Measurements from ENCODE around the gene SLCO1C1.
"Not testable (repeated sequence)": the region's sequence is repeated elsewhere in the genome, so short reads cannot be mapped to it uniquely, and the experiment has no call there.

SLCO1C1 gene, protein sequence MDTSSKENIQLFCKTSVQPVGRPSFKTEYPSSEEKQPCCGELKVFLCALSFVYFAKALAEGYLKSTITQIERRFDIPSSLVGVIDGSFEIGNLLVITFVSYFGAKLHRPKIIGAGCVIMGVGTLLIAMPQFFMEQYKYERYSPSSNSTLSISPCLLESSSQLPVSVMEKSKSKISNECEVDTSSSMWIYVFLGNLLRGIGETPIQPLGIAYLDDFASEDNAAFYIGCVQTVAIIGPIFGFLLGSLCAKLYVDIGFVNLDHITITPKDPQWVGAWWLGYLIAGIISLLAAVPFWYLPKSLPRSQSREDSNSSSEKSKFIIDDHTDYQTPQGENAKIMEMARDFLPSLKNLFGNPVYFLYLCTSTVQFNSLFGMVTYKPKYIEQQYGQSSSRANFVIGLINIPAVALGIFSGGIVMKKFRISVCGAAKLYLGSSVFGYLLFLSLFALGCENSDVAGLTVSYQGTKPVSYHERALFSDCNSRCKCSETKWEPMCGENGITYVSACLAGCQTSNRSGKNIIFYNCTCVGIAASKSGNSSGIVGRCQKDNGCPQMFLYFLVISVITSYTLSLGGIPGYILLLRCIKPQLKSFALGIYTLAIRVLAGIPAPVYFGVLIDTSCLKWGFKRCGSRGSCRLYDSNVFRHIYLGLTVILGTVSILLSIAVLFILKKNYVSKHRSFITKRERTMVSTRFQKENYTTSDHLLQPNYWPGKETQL

DNA sequence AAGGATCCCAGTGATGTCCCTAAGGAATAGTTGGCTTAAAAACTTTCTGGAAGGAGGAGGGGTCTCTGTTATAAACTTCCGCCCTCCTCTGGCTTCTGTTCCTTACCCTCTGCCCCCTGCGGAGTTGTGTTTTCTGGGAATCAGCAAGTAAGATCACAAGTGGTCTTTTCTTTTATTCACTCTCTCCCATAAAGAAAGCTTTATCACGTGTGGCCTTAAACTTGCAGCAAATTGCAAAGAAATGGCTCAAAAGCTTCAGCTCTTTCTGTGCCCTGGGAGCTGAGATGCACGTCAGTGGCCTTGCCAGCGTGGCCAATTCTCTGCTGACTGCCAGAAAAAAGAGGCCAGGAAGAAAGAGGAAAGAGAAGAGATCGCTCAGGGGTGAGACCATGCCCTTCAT is at the start of gene SLCO1C1:
Gene SLCO1C1 (plus strand): TSS at position 101 of the 400 bp plus-strand sequence. CDS start 4,245 bp downstream, outside the sequence.
- FAIRE-seq, result no peak
- no peak for DNase-seq (ENCODE audit: low spot score)

DNA sequence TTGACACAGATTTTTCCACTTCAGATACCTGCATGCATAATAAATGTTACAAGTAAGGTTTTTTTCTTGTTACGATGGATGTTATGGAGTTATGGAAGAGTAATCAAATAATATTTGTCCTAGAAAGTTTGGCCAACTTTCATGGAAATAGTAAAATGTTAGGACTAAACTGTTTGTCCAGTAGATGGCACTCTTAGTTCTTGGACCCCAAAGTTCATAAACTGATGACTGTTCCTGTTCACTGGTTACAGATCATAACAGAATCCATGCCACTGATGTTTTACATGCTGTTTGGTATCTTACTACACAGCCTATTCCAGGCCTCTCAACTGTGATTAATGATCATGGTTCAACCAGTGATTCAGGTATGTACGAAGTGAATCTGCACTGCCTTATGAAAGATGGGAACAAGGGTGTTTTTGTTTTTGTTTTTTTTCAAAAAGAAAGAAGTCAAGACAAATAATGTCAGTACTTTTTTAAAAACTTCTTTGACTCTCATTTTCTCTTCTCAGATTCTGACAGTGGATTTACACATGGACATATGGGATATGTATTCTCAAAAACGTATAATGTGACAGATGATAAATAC is 48.8 kb upstream of the SLCO1C1 start:
- FAIRE-seq (no peak), DNase-seq (ENCODE audit: low spot score) (peak; percentile 20)

DNA sequence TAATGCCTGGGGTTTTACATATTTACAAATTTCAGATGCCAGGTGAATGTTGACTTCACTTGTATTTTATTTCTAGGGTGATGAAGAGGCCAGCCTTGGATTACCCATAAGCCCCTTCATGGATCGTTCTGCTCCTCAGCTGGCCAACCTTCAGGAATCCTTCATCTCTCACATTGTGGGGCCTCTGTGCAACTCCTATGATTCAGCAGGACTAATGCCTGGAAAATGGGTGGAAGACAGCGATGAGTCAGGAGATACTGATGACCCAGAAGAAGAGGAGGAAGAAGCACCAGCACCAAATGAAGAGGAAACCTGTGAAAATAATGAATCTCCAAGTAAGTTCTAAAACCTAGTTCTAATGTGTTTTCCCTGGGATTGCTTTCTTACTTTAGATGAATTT is 41.3 kb upstream of the SLCO1C1 start:
- FAIRE-seq, result no peak
- no peak for DNase-seq (ENCODE audit: low spot score)

DNA sequence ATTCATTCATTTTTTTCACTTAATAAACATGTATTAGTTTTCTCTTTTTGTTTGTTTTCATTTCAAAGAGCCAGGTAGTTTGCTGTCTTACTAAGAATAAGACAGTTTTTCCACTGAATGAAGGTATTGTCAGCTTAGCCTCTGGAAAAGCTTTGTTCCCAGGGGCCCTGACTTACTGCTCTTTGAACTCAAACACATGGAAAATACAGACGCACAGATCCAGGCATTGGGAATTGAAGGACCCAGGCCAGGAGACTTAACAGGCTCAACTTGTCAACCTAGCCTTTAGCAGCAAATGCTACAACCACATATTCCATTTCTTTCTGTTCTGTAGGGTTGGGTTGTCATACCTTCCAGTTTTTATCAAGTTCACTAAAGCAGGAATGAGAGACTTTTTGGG is 38.5 kb upstream of the SLCO1C1 start:
- FAIRE-seq (no peak), DNase-seq (ENCODE audit: low spot score) (no peak)

DNA sequence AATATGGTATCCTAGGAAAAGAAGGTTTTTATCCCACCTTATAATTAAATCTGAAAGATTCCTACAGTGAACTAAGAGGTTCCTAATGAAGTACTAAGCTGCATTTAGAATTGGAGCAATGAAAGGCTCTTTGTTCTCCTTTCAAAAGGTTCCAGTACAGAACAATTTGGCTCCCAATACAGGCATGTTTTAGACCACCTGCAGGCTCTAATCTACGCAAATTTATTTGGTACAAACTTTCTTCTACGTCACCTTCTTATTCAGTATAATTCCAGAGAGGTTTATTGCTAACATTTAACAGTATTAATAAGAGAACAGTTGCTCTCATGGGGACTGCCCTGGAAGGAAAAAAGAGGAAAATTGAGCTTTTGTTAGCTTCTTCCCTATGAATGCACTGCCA is 37.6 kb upstream of the SLCO1C1 start:
- no peak for DNase-seq (ENCODE audit: low spot score)
- no peak for FAIRE-seq

DNA sequence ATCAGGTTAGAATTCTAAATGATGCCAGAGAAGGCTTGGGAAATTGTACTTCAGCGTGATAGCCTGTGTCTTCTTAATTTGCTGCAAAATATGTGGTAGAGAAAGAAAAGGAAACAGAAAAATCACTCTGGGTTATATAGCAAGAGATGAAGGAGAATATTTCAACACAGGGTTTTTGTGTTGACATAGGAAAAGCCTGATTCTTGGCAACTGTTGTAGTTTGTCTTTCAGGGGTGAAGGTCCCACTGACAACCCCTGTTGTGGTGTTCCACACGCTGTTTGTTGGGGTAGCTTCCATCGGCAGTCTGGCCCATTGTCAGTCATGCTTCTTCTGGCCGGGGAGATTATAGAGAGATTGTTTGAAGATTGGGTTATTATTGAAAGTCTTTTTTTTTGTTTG is 13.8 kb upstream of the SLCO1C1 start:
- FAIRE-seq (no peak), DNase-seq (ENCODE audit: low spot score) (no peak)

DNA sequence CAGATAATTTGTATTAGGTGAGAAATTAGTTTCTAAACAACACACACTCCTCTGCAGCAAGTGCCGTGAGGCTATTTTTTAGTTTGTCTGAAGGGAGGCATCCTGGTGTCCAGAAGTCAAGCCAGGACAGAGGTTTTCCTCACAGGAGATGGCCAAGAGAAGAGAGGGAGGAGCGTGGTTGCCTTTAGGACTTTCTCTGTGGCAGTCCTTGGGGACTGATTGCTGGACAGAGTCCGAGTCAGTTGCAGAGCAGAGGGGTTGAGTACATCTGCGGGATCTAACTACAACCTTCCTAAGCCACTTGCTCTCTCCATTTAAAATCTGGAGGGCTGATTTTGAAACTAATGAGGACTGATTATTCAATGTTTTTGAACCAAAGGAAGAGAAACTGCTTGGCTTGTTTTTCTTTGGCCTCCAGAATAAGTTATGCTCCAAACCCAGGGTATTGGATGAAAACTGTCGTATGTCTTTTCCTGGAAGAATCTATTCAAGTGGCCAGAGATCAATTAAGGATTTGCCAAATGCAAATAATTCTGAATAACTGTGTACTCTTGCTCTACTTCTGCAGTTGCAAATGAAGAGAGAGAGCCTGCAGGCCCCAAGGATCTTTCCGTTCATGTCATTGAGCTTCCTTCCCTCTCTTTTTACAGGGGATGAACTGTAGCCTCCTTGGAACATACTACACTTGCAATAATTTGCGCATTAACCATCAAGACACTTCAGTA is 1.2 kb downstream of the SLCO1C1 start:
- FAIRE-seq, result no peak

DNA sequence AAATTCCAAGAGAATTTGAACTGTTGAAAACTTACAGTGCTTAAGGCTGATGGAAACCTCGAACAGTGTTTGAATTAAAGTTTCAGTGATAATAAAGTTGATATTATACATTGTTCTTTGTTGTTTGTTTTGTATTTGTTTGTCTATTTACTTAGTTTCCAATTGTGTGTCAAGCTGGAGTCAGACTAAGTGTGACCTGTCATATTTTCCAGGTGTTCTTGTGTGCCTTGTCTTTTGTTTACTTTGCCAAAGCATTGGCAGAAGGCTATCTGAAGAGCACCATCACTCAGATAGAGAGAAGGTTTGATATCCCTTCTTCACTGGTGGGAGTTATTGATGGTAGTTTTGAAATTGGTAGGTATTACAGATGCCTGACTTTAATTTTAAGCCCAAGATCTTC is 6.0 kb downstream of the SLCO1C1 start:
- DNase-seq (ENCODE audit: low spot score) (no peak), FAIRE-seq (no peak)

More for the DNA sequence above, 1.2 kb downstream of the SLCO1C1 start:
- no peak for DNase-seq (ENCODE audit: low spot score)

DNA sequence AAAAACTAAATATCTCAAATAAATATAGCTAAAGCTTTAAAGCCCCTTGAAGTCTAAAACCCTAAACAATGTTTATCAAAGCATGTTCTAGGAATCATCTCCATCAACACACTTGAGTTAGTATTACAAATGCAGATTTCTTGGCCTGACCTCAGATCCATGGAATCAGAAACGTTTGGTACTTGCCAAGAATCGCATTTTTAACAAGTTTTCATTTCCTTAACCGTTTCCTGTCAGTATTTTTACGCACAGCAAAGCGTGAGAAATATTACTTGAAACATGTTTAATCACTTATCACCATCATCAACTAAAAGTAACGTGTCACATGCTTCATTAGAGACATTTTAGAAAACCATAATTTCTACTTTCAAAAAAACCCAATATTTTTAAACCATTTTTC is 9.7 kb downstream of the SLCO1C1 start:
- DNase-seq (ENCODE audit: low spot score) (no peak), FAIRE-seq (no peak)

DNA sequence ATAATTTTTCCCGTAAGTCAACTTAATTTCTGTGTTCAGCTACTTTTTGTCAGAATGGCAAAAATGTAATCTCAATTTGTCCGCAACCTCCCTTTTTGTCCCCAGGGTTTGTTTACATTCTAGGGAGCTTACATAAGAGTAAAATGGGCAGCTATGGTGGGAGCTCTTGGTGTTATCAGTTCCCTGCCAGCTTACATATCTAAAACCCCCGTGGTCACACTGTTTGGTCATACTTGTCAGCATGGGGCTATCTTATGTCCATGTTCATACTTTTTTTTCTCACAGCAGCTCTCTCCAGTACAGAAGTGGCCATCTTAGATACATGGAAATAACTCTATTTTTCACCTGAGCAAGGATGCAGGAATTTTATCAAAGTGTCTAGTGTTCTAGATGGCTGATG is 16.7 kb downstream of the SLCO1C1 start:
- FAIRE-seq (no peak), DNase-seq (ENCODE audit: low spot score) (no peak)

- DNase-seq (ENCODE audit: low spot score) (no peak), FAIRE-seq (no peak)
These were observed 20.9 kb downstream of the SLCO1C1 start for GRCh38 chr12:20716037-20716436.

GRCh38 chr12:20716985-20717384 is 21.9 kb downstream of the SLCO1C1 start:
- FAIRE-seq (no peak), DNase-seq (ENCODE audit: low spot score) (no peak)

DNA sequence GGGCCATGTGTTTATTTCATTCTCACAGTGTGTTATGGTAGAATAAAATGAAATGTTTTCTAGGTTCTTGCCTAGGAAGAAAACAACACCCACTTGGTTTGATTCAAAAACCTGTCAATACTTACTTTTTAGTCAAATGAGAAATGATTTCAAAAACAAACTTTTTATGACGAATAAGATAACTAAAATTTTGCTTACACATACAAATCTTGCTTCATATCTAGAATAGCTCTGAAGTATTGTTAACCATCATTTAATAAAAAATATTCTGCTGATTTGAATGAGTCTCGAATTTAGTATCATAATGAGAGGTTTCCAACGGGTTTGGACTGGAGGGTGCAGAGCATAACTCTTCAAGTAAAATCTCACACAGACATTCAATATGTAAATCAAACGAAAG is 23.2 kb downstream of the SLCO1C1 start:
- FAIRE-seq, result no peak
- no peak for DNase-seq (ENCODE audit: low spot score)

- DNase-seq (ENCODE audit: low spot score), result no peak
- FAIRE-seq, result no peak
These were observed 27.0 kb downstream of the SLCO1C1 start for GRCh38 chr12:20722142-20722541.

- FAIRE-seq (no peak), DNase-seq (ENCODE audit: low spot score) (no peak)
These were observed 36.1 kb downstream of the SLCO1C1 start for GRCh38 chr12:20731274-20731673.

DNA sequence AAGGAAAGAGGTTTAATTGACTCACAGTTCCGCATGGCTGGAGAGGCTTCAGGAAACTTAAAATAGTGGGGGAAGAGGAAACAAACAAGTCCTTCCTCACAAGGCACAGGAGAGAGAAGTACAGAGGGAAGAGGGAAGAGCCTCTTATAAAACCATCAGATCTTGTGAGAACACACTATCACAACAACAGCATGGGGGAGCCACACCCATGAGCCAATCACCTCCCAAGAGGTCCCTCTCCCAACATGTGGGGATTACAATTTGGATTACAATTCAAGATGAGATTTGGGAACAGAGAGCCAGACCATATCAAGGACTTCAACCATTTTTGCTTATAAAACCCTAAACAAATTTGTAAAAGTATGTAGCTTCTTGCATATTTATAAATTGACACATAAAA is 45.8 kb downstream of the SLCO1C1 start:
- DNase-seq (ENCODE audit: low spot score) (no peak), FAIRE-seq (no peak)

DNA sequence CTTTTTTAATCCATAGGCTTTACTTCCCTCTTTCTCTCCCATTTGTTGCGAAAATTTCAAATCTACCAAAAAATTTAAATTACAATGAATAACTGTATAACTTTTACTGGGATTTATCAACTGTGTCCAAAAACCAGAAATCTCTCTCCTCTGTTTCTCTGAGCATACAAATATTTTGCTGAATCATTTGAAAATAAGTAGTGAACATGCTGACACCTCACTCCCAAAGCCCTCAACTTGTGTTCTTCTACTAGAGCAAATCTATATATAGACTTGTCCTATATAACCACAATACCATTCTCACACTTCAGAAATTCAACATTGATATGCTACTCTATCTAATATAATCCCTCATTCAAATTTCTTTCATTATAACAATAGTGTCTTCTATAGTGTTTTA is 53.1 kb downstream of the SLCO1C1 start:
- no peak for DNase-seq (ENCODE audit: low spot score)
- FAIRE-seq, result no peak

DNA sequence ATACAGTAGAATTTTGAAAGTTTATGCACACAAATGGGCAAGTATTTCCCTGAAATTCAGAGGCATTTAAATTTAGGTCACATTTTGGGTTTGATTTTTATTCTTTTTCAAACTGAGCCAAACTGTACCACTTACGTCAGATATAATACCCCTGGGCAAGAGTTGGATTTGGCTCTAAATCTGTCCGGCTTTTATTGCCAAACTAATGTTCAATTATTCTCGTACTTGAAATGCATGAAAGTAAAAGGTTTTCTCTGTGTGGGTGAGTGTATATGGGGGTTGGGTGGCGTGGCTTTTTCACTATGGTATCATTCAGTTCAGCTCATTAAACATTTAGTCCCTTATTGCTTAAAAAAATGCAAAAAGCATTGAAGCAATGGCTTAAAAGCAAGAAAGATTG is 55.9 kb downstream of the SLCO1C1 start:
- DNase-seq (ENCODE audit: low spot score) (no peak), FAIRE-seq (no peak)

DNA sequence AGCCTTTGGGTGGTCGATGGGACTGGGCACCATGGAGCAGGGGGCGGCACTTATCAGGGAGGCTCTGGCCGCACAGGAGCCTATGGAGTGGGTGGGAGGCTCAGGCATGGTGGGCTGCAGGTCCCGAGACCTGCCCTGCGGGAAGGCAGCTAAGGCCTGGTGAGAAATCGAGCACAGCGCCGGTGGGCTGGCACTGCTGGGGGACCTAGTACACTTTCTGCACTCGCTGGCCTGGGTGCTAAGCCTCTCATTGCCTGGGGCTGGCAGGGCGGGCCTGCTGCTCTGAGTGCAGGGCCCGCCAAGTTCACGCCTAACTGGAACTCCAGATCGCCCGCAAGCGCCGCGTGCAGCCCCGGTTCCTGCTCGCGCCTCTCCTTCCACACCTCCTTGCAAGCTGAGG is 82.3 kb downstream of the SLCO1C1 start:
- no peak for FAIRE-seq
- DNase-seq (ENCODE audit: low spot score), result no peak

DNA sequence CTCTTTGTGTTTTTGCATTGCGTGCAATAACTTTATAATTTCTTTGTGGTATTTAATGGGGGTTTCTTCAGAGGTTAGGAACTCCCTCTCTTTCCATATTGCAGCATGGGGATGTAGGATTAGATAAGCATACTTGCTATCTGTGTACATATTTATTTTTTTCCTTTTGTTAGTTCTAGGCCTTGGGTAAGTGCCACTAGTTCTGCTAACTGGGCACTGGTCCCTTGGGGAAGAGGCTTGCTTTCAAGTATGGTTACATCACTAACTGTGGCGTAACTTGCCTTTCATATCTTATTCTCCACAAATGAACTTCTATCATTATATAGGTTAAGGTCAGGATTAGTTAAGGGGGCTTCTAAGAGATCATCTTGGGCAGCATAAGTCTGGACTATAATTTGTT is 83.8 kb downstream of the SLCO1C1 start:
- FAIRE-seq (no peak), DNase-seq (ENCODE audit: low spot score) (no peak)

DNA sequence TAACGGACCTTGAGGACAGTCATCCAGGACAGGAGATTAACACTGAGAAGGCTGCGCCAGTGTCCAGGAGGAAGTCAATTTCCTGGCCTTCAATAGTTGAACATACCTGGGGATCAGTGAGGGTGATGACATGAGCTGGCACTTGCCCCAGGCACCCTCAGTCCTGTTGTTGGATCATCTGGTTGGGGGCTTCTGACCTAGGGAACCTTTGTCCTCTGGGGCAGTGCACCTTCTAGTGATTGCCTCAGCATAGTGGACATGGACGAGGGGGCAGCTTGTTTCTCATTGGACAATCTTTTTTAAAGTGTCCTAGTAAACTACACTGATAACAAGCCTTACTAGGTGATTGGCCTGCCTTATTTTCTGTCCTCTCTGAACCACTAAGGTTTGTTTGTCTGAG is 84.8 kb downstream of the SLCO1C1 start:
- not testable (repeated sequence) for FAIRE-seq; DNase-seq (ENCODE audit: low spot score)

All from RCC 7860 (cell line).